ENCODE results near the gene ART4.

DNA sequence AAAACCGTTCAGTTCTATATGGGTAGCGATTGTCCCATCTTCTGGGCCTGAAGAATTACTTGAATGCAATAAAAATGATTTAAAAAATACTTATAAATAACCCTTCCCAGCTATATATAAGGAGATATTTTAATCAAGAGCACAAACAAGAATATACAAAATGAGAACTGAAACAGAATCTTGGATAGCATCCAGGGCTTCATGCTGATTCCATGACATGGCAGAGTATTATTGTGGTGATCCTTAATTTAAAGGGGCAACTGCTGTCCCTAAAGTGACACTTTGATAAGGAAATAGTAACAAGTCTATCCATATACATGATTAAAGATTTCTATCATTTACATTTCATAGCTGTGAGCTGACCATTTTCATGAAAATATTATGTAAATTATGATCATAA is 58.9 kb downstream of the ART4 start:
- TF ChIP-seq, protein P1, sequence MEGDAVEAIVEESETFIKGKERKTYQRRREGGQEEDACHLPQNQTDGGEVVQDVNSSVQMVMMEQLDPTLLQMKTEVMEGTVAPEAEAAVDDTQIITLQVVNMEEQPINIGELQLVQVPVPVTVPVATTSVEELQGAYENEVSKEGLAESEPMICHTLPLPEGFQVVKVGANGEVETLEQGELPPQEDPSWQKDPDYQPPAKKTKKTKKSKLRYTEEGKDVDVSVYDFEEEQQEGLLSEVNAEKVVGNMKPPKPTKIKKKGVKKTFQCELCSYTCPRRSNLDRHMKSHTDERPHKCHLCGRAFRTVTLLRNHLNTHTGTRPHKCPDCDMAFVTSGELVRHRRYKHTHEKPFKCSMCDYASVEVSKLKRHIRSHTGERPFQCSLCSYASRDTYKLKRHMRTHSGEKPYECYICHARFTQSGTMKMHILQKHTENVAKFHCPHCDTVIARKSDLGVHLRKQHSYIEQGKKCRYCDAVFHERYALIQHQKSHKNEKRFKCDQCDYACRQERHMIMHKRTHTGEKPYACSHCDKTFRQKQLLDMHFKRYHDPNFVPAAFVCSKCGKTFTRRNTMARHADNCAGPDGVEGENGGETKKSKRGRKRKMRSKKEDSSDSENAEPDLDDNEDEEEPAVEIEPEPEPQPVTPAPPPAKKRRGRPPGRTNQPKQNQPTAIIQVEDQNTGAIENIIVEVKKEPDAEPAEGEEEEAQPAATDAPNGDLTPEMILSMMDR (IDR thresholded peaks at IDR 0.05) = no peak
- no peak for TF ChIP-seq POLR2A (IDR thresholded peaks at IDR 0.05)

All from ovary (tissue), 3 donors.